ENCODE results near the gene IFIH1.

The IFIH1 gene

DNA sequence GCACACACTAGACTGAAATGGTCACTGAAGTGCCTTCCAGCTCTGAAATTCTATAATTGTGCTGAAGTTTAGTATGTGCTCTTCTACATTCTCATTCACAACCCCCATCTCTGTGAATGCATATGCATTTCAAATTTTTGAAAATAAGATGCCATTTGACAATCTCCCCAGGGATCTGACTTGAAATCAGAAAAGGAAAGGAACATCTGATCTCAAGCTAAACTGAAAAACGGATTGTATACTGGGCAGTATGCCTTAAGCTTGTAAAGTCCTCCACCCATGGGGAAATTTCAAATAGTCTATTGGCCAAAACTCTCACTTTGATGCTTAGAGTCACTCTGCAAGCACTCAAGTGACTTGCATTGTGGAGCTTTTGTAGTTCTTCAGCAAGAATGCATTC, 98.1 kb downstream of the IFIH1 start:
- in situ Hi-C loops (cut with HindIII; ENCODE audit: low sequenced_read_pairs): loop anchor here (5.0 kb wide), 3 partner anchors 33 to 63 kb away; no protein-coding TSS in a partner anchor

- in situ Hi-C loops (cut with HindIII; ENCODE audit: low sequenced_read_pairs): no loop called here
These were observed 99.1 kb downstream of the IFIH1 start for GRCh38 chr2:162219426-162219825.

DNA sequence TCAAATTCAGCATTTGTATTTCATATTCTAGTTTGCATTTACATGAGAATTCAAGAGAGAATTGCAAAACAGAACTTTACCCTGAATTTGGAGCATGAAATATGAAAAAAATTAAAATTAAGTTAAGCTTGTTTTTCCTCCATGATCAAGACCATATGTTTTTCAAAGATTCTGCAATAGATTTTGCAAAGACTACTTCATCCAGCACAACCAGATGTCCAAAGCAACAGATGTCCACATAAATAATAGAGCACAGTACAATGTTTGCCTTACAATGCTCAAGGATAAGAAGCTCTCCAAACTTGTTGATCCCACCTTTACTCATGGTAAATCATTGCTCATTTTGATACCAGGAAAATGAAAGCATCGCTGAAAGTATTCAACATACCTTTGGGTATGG, 100.9 kb downstream of the IFIH1 start:
- in situ Hi-C loops (cut with HindIII; ENCODE audit: low sequenced_read_pairs): no loop called here
